Calu3 (cell line): ENCODE measurements around the gene KCNA4. TPM values are rescaled to one million over a fixed set of nuclear protein-coding genes. Genes with fewer than 3 reads are reported as not detected.

ENCODE experiments used
- BruUV-seq: library from RNA; stranded (reverse); fragments of 400-500 nt; replicated peaks from 2 replicates; lab custom pipeline; 2021; lab: Mats Ljungman, UMichigan
- CTCF ChIA-PET: fragments of 300-600 bp; sonication (Branson Sonifier 250); formaldehyde crosslinking; loops from one replicate; lab custom pipeline; 2022; ENCODE audit warnings: antibody characterized with exemption; lab: Charles Lee
- DNase-seq: peaks from one replicate; pipeline ENCODE4 v3.0.0; 2022
- H3K27ac Mint-ChIP-seq: one replicate; pipeline ENCODE4 v1.8.0; 2022; ENCODE audit warnings: mixed read lengths; ENCODE audit not compliant: unreplicated experiment
- H3K27me3 Mint-ChIP-seq: one replicate; pipeline ENCODE4 v1.8.0; 2022; ENCODE audit warnings: mixed read lengths; ENCODE audit not compliant: unreplicated experiment
- H3K36me3 Mint-ChIP-seq: one replicate; pipeline ENCODE4 v1.8.0; 2022; ENCODE audit warnings: mild to moderate bottlenecking, moderate library complexity, mixed read lengths; ENCODE audit not compliant: insufficient read depth, unreplicated experiment
- H3K4me1 Mint-ChIP-seq: one replicate; pipeline ENCODE4 v1.8.0; 2022; ENCODE audit warnings: mild to moderate bottlenecking, low read depth, mixed read lengths; ENCODE audit not compliant: unreplicated experiment
- H3K4me3 Mint-ChIP-seq: one replicate; pipeline ENCODE4 v1.8.0; 2022; ENCODE audit warnings: mild to moderate bottlenecking, low read depth, moderate library complexity, mixed read lengths; ENCODE audit not compliant: unreplicated experiment
- H3K9me3 Mint-ChIP-seq: one replicate; pipeline ENCODE4 v1.8.0; 2022; ENCODE audit warnings: low read depth, mixed read lengths; ENCODE audit not compliant: unreplicated experiment
- intact Hi-C: fragments of 100-400 bp; cut with micrococcal nuclease; formaldehyde crosslinking; loops from one replicate; pipeline ENCODE4 v1.10.0; 2022; ENCODE audit not compliant: unreplicated experiment
- total RNA-seq: library from RNA; stranded (reverse); gene quantifications from 2 replicates; pipeline ENCODE4 v1.2.3, GENCODE V29; 2022
- TF ChIP-seq, protein P1 (sequence below): fragments of 200-600 bp; IDR thresholded peaks from one replicate; pipeline ENCODE4 v1.8.0; 2022; ENCODE audit warnings: antibody characterized with exemption; ENCODE audit not compliant: unreplicated experiment

Gene KCNA4
- total RNA-seq, 1 experiment from 2014 or later: not detected

- peaks cover 4% of the 10 kb centered on the region for H3K9me3 Mint-ChIP-seq
- no TSS peak for BruUV-seq
- H3K4me3 Mint-ChIP-seq: no peak overlapping the region
Observed at GRCh38 chr11:30025396-30026139, 8.7 kb upstream of the KCNA4 start.

GRCh38 chr11:30023074-30023473 lies 6.2 kb upstream of the KCNA4 start:
- peaks cover 4% of the 10 kb centered on the region for H3K9me3 Mint-ChIP-seq
- H3K27me3 Mint-ChIP-seq: no peaks in the 10 kb centered on the region
- BruUV-seq: no TSS peak
- no peaks in the 10 kb centered on the region for H3K4me1 Mint-ChIP-seq
- DNase-seq: no peak
- CTCF ChIA-PET: no interaction called here
- no peak overlapping the region for H3K4me3 Mint-ChIP-seq
- no peaks in the 10 kb centered on the region for H3K36me3 Mint-ChIP-seq
- intact Hi-C loops: no loop called here
- TF ChIP-seq, protein P1, sequence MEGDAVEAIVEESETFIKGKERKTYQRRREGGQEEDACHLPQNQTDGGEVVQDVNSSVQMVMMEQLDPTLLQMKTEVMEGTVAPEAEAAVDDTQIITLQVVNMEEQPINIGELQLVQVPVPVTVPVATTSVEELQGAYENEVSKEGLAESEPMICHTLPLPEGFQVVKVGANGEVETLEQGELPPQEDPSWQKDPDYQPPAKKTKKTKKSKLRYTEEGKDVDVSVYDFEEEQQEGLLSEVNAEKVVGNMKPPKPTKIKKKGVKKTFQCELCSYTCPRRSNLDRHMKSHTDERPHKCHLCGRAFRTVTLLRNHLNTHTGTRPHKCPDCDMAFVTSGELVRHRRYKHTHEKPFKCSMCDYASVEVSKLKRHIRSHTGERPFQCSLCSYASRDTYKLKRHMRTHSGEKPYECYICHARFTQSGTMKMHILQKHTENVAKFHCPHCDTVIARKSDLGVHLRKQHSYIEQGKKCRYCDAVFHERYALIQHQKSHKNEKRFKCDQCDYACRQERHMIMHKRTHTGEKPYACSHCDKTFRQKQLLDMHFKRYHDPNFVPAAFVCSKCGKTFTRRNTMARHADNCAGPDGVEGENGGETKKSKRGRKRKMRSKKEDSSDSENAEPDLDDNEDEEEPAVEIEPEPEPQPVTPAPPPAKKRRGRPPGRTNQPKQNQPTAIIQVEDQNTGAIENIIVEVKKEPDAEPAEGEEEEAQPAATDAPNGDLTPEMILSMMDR: no peak
- no peak overlapping the region for H3K27ac Mint-ChIP-seq

More at GRCh38 chr11:30025396-30026139, 8.7 kb upstream of the KCNA4 start:
- no peak overlapping the region for H3K27ac Mint-ChIP-seq
- TF ChIP-seq, protein P1: no peak
- no peaks in the 10 kb centered on the region for H3K36me3 Mint-ChIP-seq
- H3K27me3 Mint-ChIP-seq: no peaks in the 10 kb centered on the region
- H3K4me1 Mint-ChIP-seq: no peaks in the 10 kb centered on the region
- intact Hi-C loops: no loop called here
- DNase-seq: no peak
- CTCF ChIA-PET: no interaction called here

- H3K4me1 Mint-ChIP-seq: no peaks in the 10 kb centered on the region
- DNase-seq: no peak
- intact Hi-C loops: no loop called here
- peaks cover 4% of the 10 kb centered on the region for H3K9me3 Mint-ChIP-seq
- BruUV-seq: no TSS peak
- no peaks in the 10 kb centered on the region for H3K36me3 Mint-ChIP-seq
- CTCF ChIA-PET: no interaction called here
- H3K4me3 Mint-ChIP-seq: no peak overlapping the region
- H3K27me3 Mint-ChIP-seq: no peaks in the 10 kb centered on the region
- TF ChIP-seq, protein P1: no peak
- H3K27ac Mint-ChIP-seq: no peak overlapping the region
Observed at GRCh38 chr11:30019481-30019880, 2.7 kb upstream of the KCNA4 start.

DNA sequence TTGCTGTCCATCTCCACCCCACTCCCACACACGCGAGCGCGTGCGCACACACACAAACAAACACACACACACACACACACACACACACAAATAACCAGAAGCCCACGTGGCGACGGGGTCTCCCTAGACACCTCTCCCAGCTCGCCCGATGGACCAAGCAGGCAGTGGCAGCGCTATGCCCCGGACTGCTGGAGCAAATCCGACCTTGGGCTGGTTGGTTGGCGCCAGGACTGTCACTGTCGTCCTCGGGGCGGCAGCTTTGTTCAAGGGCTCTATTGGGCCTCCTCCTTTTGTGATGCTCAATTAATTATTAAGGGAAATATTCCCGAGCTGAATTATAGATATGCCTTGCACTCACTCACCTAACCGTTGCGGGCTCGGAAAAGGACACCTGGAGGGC lies 1.7 kb upstream of the KCNA4 start:
- no peaks in the 10 kb centered on the region for H3K36me3 Mint-ChIP-seq
- BruUV-seq: no TSS peak
- DNase-seq: no peak
- H3K27me3 Mint-ChIP-seq: no peaks in the 10 kb centered on the region
- intact Hi-C loops: no loop called here
- TF ChIP-seq, protein P1: no peak
- H3K9me3 Mint-ChIP-seq: peaks cover 4% of the 10 kb centered on the region
- CTCF ChIA-PET: no interaction called here
- H3K4me1 Mint-ChIP-seq: no peaks in the 10 kb centered on the region
- no peak overlapping the region for H3K27ac Mint-ChIP-seq
- H3K4me3 Mint-ChIP-seq: no peak overlapping the region
